HG02970 (cell line): ENCODE results near the gene FRMD4A.
A peak's percentile ranks its signal among the peaks of the same experiment; 100 is the strongest.
"Not testable (repeated sequence)": the region's sequence is repeated elsewhere in the genome, so short reads cannot be mapped to it uniquely, and the experiment has no call there.

Experiments used
- ATAC-seq: cut with Tn5 transposase; IDR thresholded peaks from one replicate; pipeline ENCODE4 v1.9.1; 2021; ENCODE audit warnings: mild to moderate bottlenecking, moderate library complexity, moderate number of reproducible peaks; ENCODE audit not compliant: unreplicated experiment, low FRiP score

The FRMD4A gene

GRCh38 chr10:13717936-13718772 lies 612.6 kb downstream of the FRMD4A start:
- no peak for ATAC-seq

DNA sequence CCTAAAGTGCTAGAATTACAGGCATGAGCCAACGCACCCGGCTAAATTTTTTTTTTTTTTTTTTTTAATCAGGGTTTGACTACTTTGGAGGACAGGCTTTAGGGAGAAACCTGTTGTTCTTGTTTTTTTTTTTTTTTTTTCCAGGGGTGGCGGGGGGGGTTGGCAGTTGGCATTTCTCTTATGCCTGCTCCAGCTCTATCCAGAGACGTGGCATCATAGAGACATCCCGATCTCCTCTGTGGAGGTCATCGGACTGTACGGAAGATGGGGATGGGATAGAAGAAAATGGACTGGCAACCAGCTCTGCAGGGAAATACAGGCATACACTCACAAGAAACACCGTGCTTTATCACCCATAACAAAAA lies 613.2 kb downstream of the FRMD4A start:
- no peak for ATAC-seq

DNA sequence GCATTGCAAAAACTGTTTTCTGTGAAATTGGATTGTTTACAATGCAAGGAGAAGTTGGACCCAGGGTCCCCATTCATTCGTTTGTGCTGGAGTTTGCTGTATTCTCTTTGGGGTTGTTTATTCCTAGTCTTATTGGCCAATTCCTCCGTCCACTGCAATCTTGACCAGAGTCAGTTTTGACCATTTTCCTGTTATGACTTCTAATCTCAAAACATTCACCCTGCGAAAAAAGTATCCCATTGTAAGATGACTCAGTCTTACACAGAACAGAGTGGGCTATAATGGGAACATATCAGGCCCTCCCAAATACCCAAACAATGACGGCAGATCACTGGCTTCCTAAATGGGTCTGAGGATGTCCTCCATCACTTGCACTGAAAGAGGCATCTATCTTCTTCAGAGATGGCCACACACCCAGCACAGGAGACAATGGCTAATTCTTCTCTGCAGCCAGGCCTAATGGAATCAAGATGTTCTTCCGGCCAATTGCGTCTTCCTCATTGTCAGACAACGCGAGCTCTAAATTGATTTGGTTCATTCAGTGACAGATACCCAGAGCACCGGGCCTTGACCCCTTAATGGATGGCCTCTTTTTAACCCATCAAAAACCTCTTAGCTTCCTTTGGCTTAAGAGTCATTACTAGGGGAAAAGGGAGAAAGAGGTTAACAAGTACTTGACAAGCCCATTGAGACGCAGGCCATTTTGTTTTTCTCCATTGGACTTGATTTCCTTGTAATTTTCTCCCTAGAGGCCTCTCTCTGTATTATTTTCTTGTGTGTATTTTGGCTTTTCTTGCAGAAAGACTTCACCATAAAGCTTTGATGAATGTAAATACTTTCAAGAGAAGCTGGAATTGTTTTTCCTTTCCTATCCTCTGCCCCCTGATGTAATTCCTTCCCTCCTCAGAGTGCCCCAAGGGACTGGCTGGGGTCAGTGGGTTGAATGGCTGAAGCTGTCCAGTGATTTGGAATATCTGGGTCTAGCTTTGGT lies 614.3 kb downstream of the FRMD4A start:
- ATAC-seq, result no peak

DNA sequence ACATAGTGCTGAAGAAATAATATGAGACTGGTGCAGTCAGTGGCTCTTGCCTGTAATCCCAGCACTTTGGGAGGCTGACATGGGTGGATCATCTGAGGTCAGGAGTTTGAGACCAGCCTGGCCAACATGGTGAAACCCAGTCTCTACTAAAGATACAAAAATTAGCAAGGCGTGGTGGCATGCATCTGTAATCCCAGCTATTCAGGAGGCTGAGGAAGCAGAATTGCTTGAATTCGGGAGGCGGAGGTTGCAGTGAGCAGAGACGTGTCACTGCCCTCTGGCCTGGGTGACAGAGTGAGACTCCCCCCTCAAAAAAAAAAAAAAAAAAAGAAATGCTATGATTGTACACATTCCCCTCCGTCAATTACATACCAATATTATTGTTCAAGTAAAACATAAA lies 615.1 kb downstream of the FRMD4A start:
- not testable (repeated sequence) for ATAC-seq

DNA sequence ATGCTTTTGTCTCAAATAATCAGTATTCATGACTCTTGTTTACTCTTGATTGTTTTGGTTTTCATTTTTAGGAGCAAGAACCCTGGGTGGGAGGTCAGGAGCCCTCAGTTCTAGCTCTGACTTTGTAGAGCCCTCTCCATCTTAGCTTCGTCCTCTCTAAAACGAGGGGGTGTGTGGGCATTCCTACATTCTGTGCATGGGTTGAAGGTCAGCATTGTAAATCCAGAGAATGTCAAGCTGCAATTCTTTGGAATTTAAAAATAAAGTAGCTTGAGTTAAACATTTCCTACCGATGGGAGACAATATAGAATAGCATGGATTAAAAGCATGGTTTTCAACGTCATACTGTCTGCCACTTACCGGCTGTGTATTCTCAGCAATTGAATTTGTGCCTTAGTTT lies 615.6 kb downstream of the FRMD4A start:
- ATAC-seq, result no peak

DNA sequence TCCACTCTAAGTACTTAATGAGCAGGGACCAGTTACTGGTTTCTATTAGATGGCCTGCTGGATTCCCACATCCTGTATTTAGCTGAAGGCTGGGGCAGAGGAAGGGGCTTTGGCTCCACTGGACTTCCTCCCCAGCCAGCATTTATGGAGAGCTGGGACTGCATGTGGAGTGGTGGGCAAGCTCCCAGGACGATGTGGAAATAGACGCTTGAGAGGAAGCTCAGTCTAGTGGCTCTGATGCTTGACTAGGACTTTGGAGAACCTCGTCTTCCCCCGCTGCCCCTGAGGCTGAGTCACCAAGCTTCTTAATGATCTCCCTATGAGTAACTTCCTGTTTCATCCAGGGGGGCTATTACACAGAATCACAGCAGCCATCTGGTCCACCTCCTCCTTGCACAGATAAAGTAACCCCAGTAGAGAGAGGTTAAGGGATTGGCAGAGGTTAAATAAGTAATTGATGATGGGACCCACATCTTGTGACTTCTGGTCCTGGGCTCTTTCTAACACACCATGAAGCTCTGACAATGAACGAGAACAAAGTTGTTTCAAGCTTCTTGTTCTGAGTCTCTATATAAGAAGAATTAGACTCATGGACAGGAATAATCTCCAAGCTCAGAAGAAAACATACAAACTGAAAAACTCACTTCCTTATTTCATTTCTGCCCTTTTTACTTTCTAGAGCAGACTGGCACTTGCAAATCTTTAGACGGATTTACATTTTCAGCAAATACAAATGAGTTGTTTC lies 617.7 kb downstream of the FRMD4A start:
- ATAC-seq, result peak; percentile 63

GRCh38 chr10:13712476-13712836 lies 618.3 kb downstream of the FRMD4A start:
- ATAC-seq, result no peak

GRCh38 chr10:13711291-13711690 lies 619.4 kb downstream of the FRMD4A start:
- no peak for ATAC-seq

DNA sequence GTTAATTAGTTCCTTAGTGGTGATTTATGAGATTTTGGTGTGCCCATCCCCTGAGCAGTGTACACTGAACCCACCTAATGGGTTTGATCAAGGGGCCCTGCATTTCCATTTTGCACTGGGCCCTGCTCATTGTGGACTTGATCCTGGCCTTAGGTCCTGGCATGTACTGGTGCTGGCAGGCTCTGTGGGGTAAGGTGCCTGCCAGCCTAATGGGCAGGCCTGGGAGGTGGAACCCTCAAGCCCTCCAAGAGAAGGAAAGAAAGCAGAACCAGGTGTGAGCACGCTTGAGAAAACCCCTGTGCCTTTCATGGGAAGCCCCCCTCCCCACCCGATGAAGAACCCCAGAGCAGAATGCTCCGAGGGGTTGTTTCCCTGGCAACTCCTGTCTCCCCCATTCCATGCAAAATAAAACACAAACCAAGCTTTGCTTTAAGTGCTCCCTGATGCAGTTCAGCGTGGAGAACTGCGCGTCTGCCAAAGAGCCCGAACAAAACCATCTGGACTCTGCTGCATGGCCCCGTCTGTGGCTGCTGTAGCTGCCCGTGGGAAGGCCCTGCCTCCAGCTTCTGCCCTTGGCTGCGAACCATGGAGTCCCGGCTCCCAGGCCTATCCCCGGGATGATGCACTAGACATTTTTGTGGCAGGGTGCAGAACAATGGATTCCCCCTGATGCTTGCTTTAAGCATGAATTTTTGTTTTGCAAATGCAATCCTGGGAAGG lies 620.6 kb downstream of the FRMD4A start:
- ATAC-seq, result no peak

DNA sequence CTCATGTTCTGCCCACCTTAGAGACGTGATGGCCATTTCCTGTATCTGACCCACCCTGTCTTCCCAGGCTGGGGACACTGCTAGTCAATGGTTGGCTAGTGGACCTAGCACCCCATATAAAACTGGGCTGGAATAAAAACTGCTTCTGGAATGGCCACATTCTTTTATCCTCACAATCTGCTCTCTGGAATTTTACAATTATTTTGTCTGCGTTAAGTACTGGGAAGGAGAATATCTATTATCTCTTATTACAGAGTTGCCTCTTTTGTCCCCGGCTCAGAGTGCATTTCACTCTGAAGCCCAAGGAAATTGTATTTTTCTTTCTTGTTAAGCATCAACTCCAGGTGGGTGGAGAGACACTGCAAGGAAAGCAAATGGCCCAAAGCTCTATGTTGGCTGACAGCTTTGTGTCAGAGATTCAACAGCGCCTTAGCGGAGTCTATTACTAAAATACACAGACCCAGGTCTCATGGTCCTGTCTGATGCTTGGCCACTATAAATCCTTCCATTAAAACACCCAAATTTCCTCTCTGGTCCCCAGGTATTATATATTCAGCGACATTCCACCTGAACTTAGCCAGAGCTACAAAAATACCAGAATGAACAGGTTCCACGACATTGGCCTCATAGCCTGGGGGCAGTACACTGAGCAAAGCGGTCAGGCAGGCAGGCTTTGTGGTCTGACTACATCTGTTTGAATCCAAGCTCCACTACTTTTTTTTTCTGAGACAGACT lies 622.3 kb downstream of the FRMD4A start:
- ATAC-seq, result no peak

DNA sequence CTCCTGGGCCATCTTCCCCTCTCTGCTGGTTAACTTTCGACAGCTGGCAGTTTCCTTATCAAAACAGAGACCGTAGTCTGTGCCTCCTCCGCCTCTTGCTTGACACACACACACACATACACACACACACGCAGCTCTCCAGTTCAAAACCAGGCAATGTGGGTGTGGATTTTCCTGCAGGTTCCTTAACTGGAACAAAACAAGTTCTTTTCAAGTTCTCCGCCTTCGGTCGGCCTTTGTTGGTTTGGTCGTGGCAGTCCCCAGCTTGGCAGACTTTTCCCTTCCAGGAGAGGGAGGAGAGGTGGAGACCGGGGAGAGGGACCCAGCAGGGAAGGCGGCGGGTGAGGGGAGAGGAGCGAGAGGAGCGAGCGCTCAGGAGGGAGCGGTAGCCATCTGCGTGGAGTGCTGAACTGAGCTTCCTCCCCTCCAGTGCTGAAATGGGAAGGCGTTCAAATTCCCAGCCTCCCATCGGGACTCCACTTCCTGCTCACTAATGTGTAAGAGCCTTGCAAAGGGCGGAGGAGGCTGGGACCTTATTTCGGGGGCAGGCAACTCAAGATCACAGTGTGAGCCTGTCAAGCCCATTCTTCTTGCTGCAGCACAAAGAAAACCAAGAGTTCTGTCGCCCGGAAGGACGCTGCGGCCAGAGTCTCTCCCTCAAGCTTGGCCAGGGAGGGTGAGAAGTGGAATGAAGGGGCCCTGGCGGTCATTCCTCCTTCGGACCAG lies 623.4 kb downstream of the FRMD4A start:
- ATAC-seq, result no peak

DNA sequence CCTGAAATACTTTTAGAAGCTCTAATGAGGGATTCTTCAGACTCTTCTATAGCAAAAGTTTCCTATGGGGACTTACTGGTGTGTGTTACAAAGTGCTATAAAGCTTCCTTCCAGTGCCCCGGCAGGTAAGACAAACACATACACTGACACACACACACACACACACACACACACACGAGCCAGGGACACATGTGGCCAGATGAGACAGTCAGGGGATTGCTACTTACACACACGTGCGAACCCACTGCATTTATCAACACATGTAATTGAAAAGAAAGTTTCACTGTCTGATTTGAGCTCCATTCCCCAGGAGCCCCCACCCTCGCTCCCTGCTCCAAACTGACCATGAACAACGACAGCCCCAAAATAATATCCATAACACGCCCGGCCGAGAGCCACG lies 624.1 kb downstream of the FRMD4A start:
- ATAC-seq, result no peak

GRCh38 chr10:13706175-13706574 lies 624.5 kb downstream of the FRMD4A start:
- ATAC-seq, result no peak

DNA sequence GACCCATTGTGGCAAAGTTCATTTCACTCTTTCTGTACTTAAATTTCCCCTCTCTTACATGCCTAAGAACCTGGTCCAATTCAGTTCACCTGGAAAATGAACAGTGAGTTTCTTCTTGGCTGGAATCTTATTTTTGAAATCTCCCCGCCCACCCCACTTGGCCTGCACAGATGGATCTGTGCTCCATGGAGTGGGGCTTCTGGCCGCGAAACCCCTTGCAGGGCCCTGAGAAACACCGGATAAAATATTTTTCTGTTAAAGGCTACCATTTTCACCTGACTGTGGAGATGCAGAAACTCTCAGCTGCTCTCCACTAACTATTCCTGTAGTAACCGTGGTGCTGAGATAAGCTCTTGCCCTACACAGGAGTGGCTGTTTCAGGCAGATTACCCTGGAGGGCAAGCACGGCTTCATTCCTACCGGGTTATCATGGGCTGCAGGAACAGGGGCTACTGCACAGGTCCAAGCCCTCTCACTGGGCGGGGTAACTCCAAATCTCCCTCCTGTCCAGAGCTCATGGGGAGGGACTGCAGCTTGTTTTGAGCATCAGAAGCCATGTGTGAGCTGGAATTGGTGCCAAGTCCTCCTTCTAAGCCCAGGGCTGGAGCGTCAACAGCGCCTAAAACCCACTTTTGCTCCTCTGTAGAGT lies 625.1 kb downstream of the FRMD4A start:
- ATAC-seq, result no peak

DNA sequence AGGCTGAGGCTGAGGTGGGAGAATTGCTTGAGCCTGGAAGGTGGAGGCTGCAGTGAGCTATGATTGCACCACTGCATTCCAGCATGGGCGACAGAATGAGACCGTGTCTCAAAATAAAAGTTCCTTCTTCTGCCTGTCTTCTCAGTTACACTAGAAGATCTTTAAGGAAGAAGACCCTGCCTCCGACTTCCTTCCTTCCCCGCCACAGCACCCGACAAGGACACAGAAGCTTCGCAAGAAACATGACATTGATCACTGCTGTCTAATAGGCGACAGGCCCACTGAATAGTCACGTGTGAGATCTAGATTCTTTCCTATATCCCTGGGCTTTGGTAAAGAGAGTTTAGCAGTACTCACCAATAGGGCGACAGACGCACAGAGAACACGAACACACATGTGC lies 625.8 kb downstream of the FRMD4A start:
- ATAC-seq, result no peak

- ATAC-seq, result no peak
Measured at GRCh38 chr10:13703997-13704536, 626.7 kb downstream of the FRMD4A start.

- ATAC-seq, result no peak
Measured at GRCh38 chr10:13703101-13703818, 627.5 kb downstream of the FRMD4A start.
